Activated naive CD4-positive, alpha-beta T cell treated with anti-CD3 and anti-CD28 coated beads, Interleukin-2, amount 50 U/mL, for 72 hours (primary cell): ENCODE data around the gene BCDIN3D. TPM values are rescaled to one million over a fixed set of nuclear protein-coding genes. Genes with fewer than 3 reads are reported as not detected.

Source experiments
- ATAC-seq, 2 donors: fragments of 150-1000 bp; cut with Tn5 transposase; 2 replicates each; pipeline ENCODE4 v1.10.0; 2021; ENCODE audit warnings: mild to moderate bottlenecking in 2 of 2, moderate library complexity in 2 of 2
- DNase-seq, 2 donors: peaks; one replicate each; pipeline ENCODE4 v3.0.0; 2021 to 2022; ENCODE audit warnings: low spot score in 2 of 2
- H3K27ac Mint-ChIP-seq, 2 donors: one replicate each; pipeline ENCODE4 v1.8.0; 2022; ENCODE audit warnings: mild to moderate bottlenecking in 2 of 2, mixed read lengths in 2 of 2
- H3K36me3 Mint-ChIP-seq, 2 donors: one replicate each; pipeline ENCODE4 v1.8.0; 2022; ENCODE audit warnings: mixed read lengths in 2 of 2
- H3K9me3 Mint-ChIP-seq, 2 donors: one replicate each; pipeline ENCODE4 v1.8.0; 2022; ENCODE audit warnings: mixed read lengths in 2 of 2
- total RNA-seq, 2 donors: library from RNA; stranded (reverse); gene quantifications; one replicate each; pipeline ENCODE4 v1.2.3, GENCODE V29; 2022

The BCDIN3D gene
- total RNA-seq, 2 donors from 2014 or later = 2.5 to 5.4 TPM

GRCh38 chr12:49838973-49839633 is 3.8 kb downstream of the BCDIN3D start:
- Mint-ChIP-seq H3K9me3 (no peaks in the 10 kb centered on the region), H3K36me3 (peaks cover 0 to 13% of the 10 kb centered on the region in 2 donors), H3K27ac (peak overlapping the region in 1 of 2 donors; percentile 36)
- no peak for ATAC-seq
- no peak for DNase-seq

- Mint-ChIP-seq H3K27ac (peak overlapping the region in 1 of 2 donors; percentile 14), H3K9me3 (no peaks in the 10 kb centered on the region), H3K36me3 (no peaks in the 10 kb centered on the region)
- ATAC-seq = no peak
- no peak for DNase-seq
Measured at GRCh38 chr12:49832836-49833421, 10.0 kb downstream of the BCDIN3D start.

- Mint-ChIP-seq H3K9me3 (no peaks in the 10 kb centered on the region), H3K27ac (no peak overlapping the region), H3K36me3 (no peaks in the 10 kb centered on the region)
- DNase-seq (no peak), ATAC-seq (no peak)
Measured at GRCh38 chr12:49831717-49832116, 11.2 kb downstream of the BCDIN3D start.

- H3K27ac Mint-ChIP-seq = peak within 1 kb of the TSS; percentile 82 to 97
- DNase-seq (peak; percentile 91 to 92), ATAC-seq (peak; percentile 95 to 98)
- H3K9me3 Mint-ChIP-seq = no peaks in the 10 kb centered on the region
- H3K36me3 Mint-ChIP-seq = no peaks in the 10 kb centered on the region
Measured at GRCh38 chr12:49828133-49829091, 14.5 kb downstream of the BCDIN3D start, which contains the start of gene NCKAP5L. Gene NCKAP5L (minus strand): TSS chr12:49828413. CDS start chr12:49804044, 24,369 bp downstream.

- H3K27ac Mint-ChIP-seq = no peak overlapping the region
- peak in 1 of 2 donors; percentile 44 for DNase-seq
- peak; percentile 1 to 12 for ATAC-seq
Measured at GRCh38 chr12:49827401-49828099, 15.4 kb downstream of the BCDIN3D start.

GRCh38 chr12:49827051-49827400 is 15.9 kb downstream of the BCDIN3D start:
- Mint-ChIP-seq H3K36me3 (peaks cover 0 to 4% of the 10 kb centered on the region in 2 donors), H3K9me3 (no peaks in the 10 kb centered on the region), H3K27ac (no peak overlapping the region)
- ATAC-seq (no peak), DNase-seq (no peak)

More at GRCh38 chr12:49827401-49828099, 15.4 kb downstream of the BCDIN3D start:
- no peaks in the 10 kb centered on the region for H3K9me3 Mint-ChIP-seq
- H3K36me3 Mint-ChIP-seq = no peaks in the 10 kb centered on the region

GRCh38 chr12:49825971-49826421 is 16.9 kb downstream of the BCDIN3D start:
- no peak for ATAC-seq

GRCh38 chr12:49825360-49825970 is 17.4 kb downstream of the BCDIN3D start:
- peaks cover 0 to 5% of the 10 kb centered on the region in 2 donors for H3K36me3 Mint-ChIP-seq
- ATAC-seq (no peak), DNase-seq (no peak)
- H3K27ac Mint-ChIP-seq = no peak overlapping the region
- H3K9me3 Mint-ChIP-seq = no peaks in the 10 kb centered on the region

More at GRCh38 chr12:49825971-49826421, 16.9 kb downstream of the BCDIN3D start:
- Mint-ChIP-seq H3K9me3 (no peaks in the 10 kb centered on the region), H3K27ac (no peak overlapping the region), H3K36me3 (peaks cover 0 to 5% of the 10 kb centered on the region in 2 donors)
- no peak for DNase-seq

- ATAC-seq = no peak
- Mint-ChIP-seq H3K9me3 (no peaks in the 10 kb centered on the region), H3K36me3 (peaks cover 0 to 5% of the 10 kb centered on the region in 2 donors), H3K27ac (no peak overlapping the region)
- DNase-seq = no peak
Measured at GRCh38 chr12:49824895-49825294, 18.0 kb downstream of the BCDIN3D start.

GRCh38 chr12:49824416-49824815 is 18.5 kb downstream of the BCDIN3D start:
- peaks cover 0 to 5% of the 10 kb centered on the region in 2 donors for H3K36me3 Mint-ChIP-seq
- H3K27ac Mint-ChIP-seq = no peak overlapping the region
- no peak for DNase-seq
- no peak for ATAC-seq
- no peaks in the 10 kb centered on the region for H3K9me3 Mint-ChIP-seq

- Mint-ChIP-seq H3K27ac (no peak overlapping the region), H3K9me3 (no peaks in the 10 kb centered on the region), H3K36me3 (peaks cover 0 to 5% of the 10 kb centered on the region in 2 donors)
- ATAC-seq = no peak
- DNase-seq = no peak
Measured at GRCh38 chr12:49823951-49824350, 19.0 kb downstream of the BCDIN3D start.

GRCh38 chr12:49823350-49823749 is 19.6 kb downstream of the BCDIN3D start:
- peaks cover 0 to 5% of the 10 kb centered on the region in 2 donors for H3K36me3 Mint-ChIP-seq
- ATAC-seq (no peak), DNase-seq (no peak)
- H3K9me3 Mint-ChIP-seq = no peaks in the 10 kb centered on the region
- H3K27ac Mint-ChIP-seq = no peak overlapping the region

- no peak for ATAC-seq
- Mint-ChIP-seq H3K27ac (peak overlapping the region in 1 of 2 donors; percentile 84), H3K9me3 (no peaks in the 10 kb centered on the region), H3K36me3 (peaks cover 0 to 5% of the 10 kb centered on the region in 2 donors)
- DNase-seq = no peak
Measured at GRCh38 chr12:49821373-49822287, 21.3 kb downstream of the BCDIN3D start.

- Mint-ChIP-seq H3K27ac (peak overlapping the region in 1 of 2 donors; percentile 84), H3K9me3 (no peaks in the 10 kb centered on the region), H3K36me3 (peaks cover 0 to 5% of the 10 kb centered on the region in 2 donors)
- DNase-seq (no peak), ATAC-seq (no peak)
Measured at GRCh38 chr12:49819786-49820185, 23.1 kb downstream of the BCDIN3D start.
